ENCODE measurements around the gene TMEM139. TPM values are rescaled to one million over a fixed set of nuclear protein-coding genes. Genes with fewer than 3 reads are reported as not detected.

The TMEM139 gene
- total RNA-seq, 1 experiment from 2014 or later = 2.0 TPM

- TF ChIP-seq POLR2AphosphoS5 (IDR thresholded peaks at IDR 0.05; ENCODE audit: low read depth, low read length) (no peak), TCF7L2 (IDR thresholded peaks at IDR 0.05; ENCODE audit: low read depth, low read length) (no peak), SIN3A (IDR thresholded peaks at IDR 0.05; ENCODE audit: borderline replicate concordance, insufficient read depth, low read depth, low read length) (no peak), CTCF (IDR thresholded peaks at IDR 0.05) (no peak)
- CTCF ChIA-PET = no interaction called here
- intact Hi-C loops (cut with micrococcal nuclease; ENCODE audit: unreplicated experiment) = no loop called here
- Histone ChIP-seq H3K36me3 (ENCODE audit: control insufficient read depth, insufficient read depth, low read length) (no peaks in the 10 kb centered on the region), H3K27me3 (ENCODE audit: control insufficient read depth, insufficient read depth, low read length) (no peaks in the 10 kb centered on the region), H3K4me3 (ENCODE audit: low read depth in 2 of 2, low read length in 2 of 2) (no peak overlapping the region), H3K27ac (ENCODE audit: low read length) (no peak overlapping the region), H3K9me3 (ENCODE audit: control insufficient read depth, insufficient read depth, low read depth, low read length) (no peaks in the 10 kb centered on the region), H3K4me1 (ENCODE audit: control insufficient read depth, insufficient read depth, low read length) (no peaks in the 10 kb centered on the region)
- POLR2A ChIA-PET = no interaction called here
- BruUV-seq (replicated peaks) = no TSS peak
- ATAC-seq (no peak), DNase-seq (ENCODE audit: low read depth, low spot score) (no peak)
- in situ Hi-C loops (cut with HindIII; ENCODE audit: low pct_unique_long_range_greater_than_20kb, low sequenced_read_pairs) = no loop called here
Measured at GRCh38 chr7:143257501-143257900, 27.3 kb upstream of the TMEM139 start.

- Histone ChIP-seq H3K4me3 (ENCODE audit: low read depth in 2 of 2, low read length in 2 of 2) (no peak overlapping the region), H3K27ac (ENCODE audit: low read length) (no peak overlapping the region), H3K27me3 (ENCODE audit: control insufficient read depth, insufficient read depth, low read length) (no peaks in the 10 kb centered on the region), H3K4me1 (ENCODE audit: control insufficient read depth, insufficient read depth, low read length) (no peaks in the 10 kb centered on the region), H3K36me3 (ENCODE audit: control insufficient read depth, insufficient read depth, low read length) (no peaks in the 10 kb centered on the region), H3K9me3 (ENCODE audit: control insufficient read depth, insufficient read depth, low read depth, low read length) (no peaks in the 10 kb centered on the region)
- CTCF ChIA-PET = no interaction called here
- no peak for DNase-seq (ENCODE audit: low read depth, low spot score)
- POLR2A ChIA-PET = no interaction called here
- in situ Hi-C loops (cut with HindIII; ENCODE audit: low pct_unique_long_range_greater_than_20kb, low sequenced_read_pairs) (no loop called here), intact Hi-C loops (cut with micrococcal nuclease; ENCODE audit: unreplicated experiment) (no loop called here)
- no TSS peak for BruUV-seq (replicated peaks)
- TF ChIP-seq SIN3A (IDR thresholded peaks at IDR 0.05; ENCODE audit: borderline replicate concordance, insufficient read depth, low read depth, low read length) (no peak), POLR2AphosphoS5 (IDR thresholded peaks at IDR 0.05; ENCODE audit: low read depth, low read length) (no peak), TCF7L2 (IDR thresholded peaks at IDR 0.05; ENCODE audit: low read depth, low read length) (no peak), CTCF (IDR thresholded peaks at IDR 0.05) (no peak), REST (IDR thresholded peaks at IDR 0.05; ENCODE audit: insufficient read depth in 1 of 2, low read depth in 2 of 2, low read length in 1 of 2) (no peak)
- ATAC-seq = no peak
Measured at GRCh38 chr7:143258831-143259230, 25.9 kb upstream of the TMEM139 start.
